ENCODE data around the gene OR1L8.

OR1L8 gene

GRCh38 chr9:122518841-122519240, 64.3 kb downstream of the OR1L8 start, which contains the start of gene OR1J4:
Gene OR1J4, plus strand, starts transcription at chr9:122519141. Its CDS starts 0 bp downstream, at chr9:122519141.
- H3K27ac ChIP-seq (ENCODE audit: low read length) = no peak within 1 kb of the TSS
- H3K4me3 ChIP-seq (ENCODE audit: low read length in 2 of 2) = no peak within 1 kb of the TSS
- H3K27me3 ChIP-seq (ENCODE audit: control insufficient read depth in 1 of 2, insufficient read depth in 2 of 2, low read length in 2 of 2) = peaks cover 0 to 5% of the 10 kb centered on the region in 2 donors
- H3K9me3 ChIP-seq (ENCODE audit: control insufficient read depth in 2 of 2, low read length in 2 of 2) = no peaks in the 10 kb centered on the region
- H3K4me1 ChIP-seq (ENCODE audit: control insufficient read depth, insufficient read depth, low read length) = no peaks in the 10 kb centered on the region
- H3K9ac ChIP-seq (ENCODE audit: low read length in 2 of 2) = no peak within 1 kb of the TSS
- no peaks in the 10 kb centered on the region for H3K36me3 ChIP-seq (ENCODE audit: control insufficient read depth in 2 of 2, insufficient read depth in 2 of 2, low read length in 2 of 2)

DNA sequence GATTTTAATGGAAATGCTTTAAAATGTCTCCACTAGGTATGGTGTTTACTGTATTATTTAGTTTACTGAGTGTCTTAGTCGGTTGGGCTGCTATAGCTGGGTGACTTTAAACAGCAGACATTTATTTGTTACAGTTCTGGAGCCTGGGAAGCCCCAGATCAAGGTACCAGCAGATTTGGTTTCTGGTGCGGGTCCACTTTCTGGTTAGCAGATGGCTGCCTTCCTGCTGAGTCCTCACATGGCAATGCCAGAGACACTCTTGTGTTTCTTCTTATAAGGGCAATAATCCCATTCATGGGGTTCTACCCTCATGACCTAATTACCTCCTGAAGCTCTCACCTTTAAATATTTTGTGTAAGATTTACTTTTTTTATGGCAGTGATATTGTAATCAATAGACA, 65.0 kb downstream of the OR1L8 start:
- peaks cover 0 to 5% of the 10 kb centered on the region in 2 donors for H3K27me3 ChIP-seq (ENCODE audit: control insufficient read depth in 1 of 2, insufficient read depth in 2 of 2, low read length in 2 of 2)
- no peaks in the 10 kb centered on the region for H3K36me3 ChIP-seq (ENCODE audit: control insufficient read depth in 2 of 2, insufficient read depth in 2 of 2, low read length in 2 of 2)
- no peak overlapping the region for H3K4me3 ChIP-seq (ENCODE audit: low read length in 2 of 2)
- H3K4me1 ChIP-seq (ENCODE audit: control insufficient read depth, insufficient read depth, low read length) = no peaks in the 10 kb centered on the region
- no peak overlapping the region for H3K27ac ChIP-seq (ENCODE audit: low read length)
- H3K9ac ChIP-seq (ENCODE audit: low read length in 2 of 2) = no peak overlapping the region
- no peaks in the 10 kb centered on the region for H3K9me3 ChIP-seq (ENCODE audit: control insufficient read depth in 2 of 2, low read length in 2 of 2)

Measured in stomach smooth muscle (tissue), 2 donors.